ENCODE results near the gene MAP10.

The MAP10 gene

GRCh38 chr1:232830661-232831060, 25.4 kb downstream of the MAP10 start:
- no peaks in the 10 kb centered on the region for H4K20me1 ChIP-seq (ENCODE audit: insufficient read depth, low read length)
- H2AFZ ChIP-seq (ENCODE audit: low read length) = no peak overlapping the region
- H3K27me3 ChIP-seq (ENCODE audit: insufficient read depth, low read length) = no peaks in the 10 kb centered on the region
- TF ChIP-seq, protein P1, sequence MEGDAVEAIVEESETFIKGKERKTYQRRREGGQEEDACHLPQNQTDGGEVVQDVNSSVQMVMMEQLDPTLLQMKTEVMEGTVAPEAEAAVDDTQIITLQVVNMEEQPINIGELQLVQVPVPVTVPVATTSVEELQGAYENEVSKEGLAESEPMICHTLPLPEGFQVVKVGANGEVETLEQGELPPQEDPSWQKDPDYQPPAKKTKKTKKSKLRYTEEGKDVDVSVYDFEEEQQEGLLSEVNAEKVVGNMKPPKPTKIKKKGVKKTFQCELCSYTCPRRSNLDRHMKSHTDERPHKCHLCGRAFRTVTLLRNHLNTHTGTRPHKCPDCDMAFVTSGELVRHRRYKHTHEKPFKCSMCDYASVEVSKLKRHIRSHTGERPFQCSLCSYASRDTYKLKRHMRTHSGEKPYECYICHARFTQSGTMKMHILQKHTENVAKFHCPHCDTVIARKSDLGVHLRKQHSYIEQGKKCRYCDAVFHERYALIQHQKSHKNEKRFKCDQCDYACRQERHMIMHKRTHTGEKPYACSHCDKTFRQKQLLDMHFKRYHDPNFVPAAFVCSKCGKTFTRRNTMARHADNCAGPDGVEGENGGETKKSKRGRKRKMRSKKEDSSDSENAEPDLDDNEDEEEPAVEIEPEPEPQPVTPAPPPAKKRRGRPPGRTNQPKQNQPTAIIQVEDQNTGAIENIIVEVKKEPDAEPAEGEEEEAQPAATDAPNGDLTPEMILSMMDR (IDR thresholded peaks at IDR 0.05; ENCODE audit: low read length) = no peak
- TF ChIP-seq EZH2 (IDR thresholded peaks at IDR 0.05; ENCODE audit: borderline replicate concordance, low read length) = no peak
- no peaks in the 10 kb centered on the region for H3K9me3 ChIP-seq (ENCODE audit: low read length)
- no peaks in the 10 kb centered on the region for H3F3A ChIP-seq (ENCODE audit: insufficient read depth, low read length)
- no peak overlapping the region for H3K9ac ChIP-seq (ENCODE audit: low read length)
- H3K4me2 ChIP-seq (ENCODE audit: low read length) = no peak overlapping the region
- H3K4me3 ChIP-seq (ENCODE audit: low read depth, low read length, poor library complexity, severe bottlenecking) = no peak overlapping the region
- no peaks in the 10 kb centered on the region for H3K9me2 ChIP-seq (ENCODE audit: low read depth, low read length)
- H3K79me2 ChIP-seq (ENCODE audit: insufficient read depth, low read length) = no peaks in the 10 kb centered on the region
- no peak overlapping the region for H3K27ac ChIP-seq (ENCODE audit: low read depth, low read length, poor library complexity, severe bottlenecking)
- no peaks in the 10 kb centered on the region for H3K36me3 ChIP-seq (ENCODE audit: insufficient read depth, low read length)
- no peaks in the 10 kb centered on the region for H3K4me1 ChIP-seq (ENCODE audit: insufficient read depth, low read length, severe bottlenecking)

- H3K9me2 ChIP-seq (ENCODE audit: low read depth, low read length) = no peaks in the 10 kb centered on the region
- H3K4me3 ChIP-seq (ENCODE audit: low read depth, low read length, poor library complexity, severe bottlenecking) = no peak overlapping the region
- H3F3A ChIP-seq (ENCODE audit: insufficient read depth, low read length) = no peaks in the 10 kb centered on the region
- no peak overlapping the region for H3K4me2 ChIP-seq (ENCODE audit: low read length)
- TF ChIP-seq, protein P1 (IDR thresholded peaks at IDR 0.05; ENCODE audit: low read length) = no peak
- no peak for TF ChIP-seq EZH2 (IDR thresholded peaks at IDR 0.05; ENCODE audit: borderline replicate concordance, low read length)
- H3K9ac ChIP-seq (ENCODE audit: low read length) = no peak overlapping the region
- no peaks in the 10 kb centered on the region for H3K27me3 ChIP-seq (ENCODE audit: insufficient read depth, low read length)
- H3K27ac ChIP-seq (ENCODE audit: low read depth, low read length, poor library complexity, severe bottlenecking) = no peak overlapping the region
- no peaks in the 10 kb centered on the region for H3K79me2 ChIP-seq (ENCODE audit: insufficient read depth, low read length)
- H4K20me1 ChIP-seq (ENCODE audit: insufficient read depth, low read length) = no peaks in the 10 kb centered on the region
- no peaks in the 10 kb centered on the region for H3K36me3 ChIP-seq (ENCODE audit: insufficient read depth, low read length)
- H3K4me1 ChIP-seq (ENCODE audit: insufficient read depth, low read length, severe bottlenecking) = no peaks in the 10 kb centered on the region
- no peaks in the 10 kb centered on the region for H3K9me3 ChIP-seq (ENCODE audit: low read length)
- no peak overlapping the region for H2AFZ ChIP-seq (ENCODE audit: low read length)
Measured at GRCh38 chr1:232831895-232832294, 26.7 kb downstream of the MAP10 start.

- Histone ChIP-seq H3K79me2 (ENCODE audit: insufficient read depth, low read length) (no peaks in the 10 kb centered on the region), H3K9me2 (ENCODE audit: low read depth, low read length) (no peaks in the 10 kb centered on the region), H3K36me3 (ENCODE audit: insufficient read depth, low read length) (no peaks in the 10 kb centered on the region), H4K20me1 (ENCODE audit: insufficient read depth, low read length) (no peaks in the 10 kb centered on the region), H3F3A (ENCODE audit: insufficient read depth, low read length) (no peaks in the 10 kb centered on the region), H3K27me3 (ENCODE audit: insufficient read depth, low read length) (no peaks in the 10 kb centered on the region), H3K27ac (ENCODE audit: low read depth, low read length, poor library complexity, severe bottlenecking) (no peak overlapping the region), H3K9ac (ENCODE audit: low read length) (no peak overlapping the region), H3K9me3 (ENCODE audit: low read length) (no peaks in the 10 kb centered on the region), H3K4me1 (ENCODE audit: insufficient read depth, low read length, severe bottlenecking) (no peaks in the 10 kb centered on the region), H2AFZ (ENCODE audit: low read length) (no peak overlapping the region), H3K4me3 (ENCODE audit: low read depth, low read length, poor library complexity, severe bottlenecking) (no peak overlapping the region), H3K4me2 (ENCODE audit: low read length) (no peak overlapping the region)
- TF ChIP-seq, protein P1 (IDR thresholded peaks at IDR 0.05; ENCODE audit: low read length) = no peak
- no peak for TF ChIP-seq EZH2 (IDR thresholded peaks at IDR 0.05; ENCODE audit: borderline replicate concordance, low read length)
Measured at GRCh38 chr1:232834066-232834465, 28.9 kb downstream of the MAP10 start.
